ENCODE measurements around the gene PAH.

PAH gene

DNA sequence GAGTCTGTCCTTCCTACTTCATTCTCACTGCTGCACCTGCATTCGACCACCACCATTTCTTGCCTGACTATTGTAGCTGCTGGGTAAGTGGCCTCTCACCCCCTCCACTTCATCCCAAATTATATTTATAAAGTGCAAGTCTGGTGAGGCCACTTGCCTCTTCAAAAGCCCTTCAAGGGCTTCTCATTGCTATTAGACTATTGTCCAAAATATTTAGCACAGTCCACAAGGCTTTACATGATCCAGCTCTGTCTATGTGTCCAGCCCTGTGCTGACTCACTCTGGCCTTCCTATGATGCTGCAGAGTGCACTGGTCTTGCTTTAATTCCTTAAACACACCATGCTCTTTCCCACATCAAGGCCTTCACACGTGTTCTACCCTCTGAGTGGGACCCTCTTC, 46.0 kb downstream of the PAH start:
- TF ChIP-seq, protein P1, sequence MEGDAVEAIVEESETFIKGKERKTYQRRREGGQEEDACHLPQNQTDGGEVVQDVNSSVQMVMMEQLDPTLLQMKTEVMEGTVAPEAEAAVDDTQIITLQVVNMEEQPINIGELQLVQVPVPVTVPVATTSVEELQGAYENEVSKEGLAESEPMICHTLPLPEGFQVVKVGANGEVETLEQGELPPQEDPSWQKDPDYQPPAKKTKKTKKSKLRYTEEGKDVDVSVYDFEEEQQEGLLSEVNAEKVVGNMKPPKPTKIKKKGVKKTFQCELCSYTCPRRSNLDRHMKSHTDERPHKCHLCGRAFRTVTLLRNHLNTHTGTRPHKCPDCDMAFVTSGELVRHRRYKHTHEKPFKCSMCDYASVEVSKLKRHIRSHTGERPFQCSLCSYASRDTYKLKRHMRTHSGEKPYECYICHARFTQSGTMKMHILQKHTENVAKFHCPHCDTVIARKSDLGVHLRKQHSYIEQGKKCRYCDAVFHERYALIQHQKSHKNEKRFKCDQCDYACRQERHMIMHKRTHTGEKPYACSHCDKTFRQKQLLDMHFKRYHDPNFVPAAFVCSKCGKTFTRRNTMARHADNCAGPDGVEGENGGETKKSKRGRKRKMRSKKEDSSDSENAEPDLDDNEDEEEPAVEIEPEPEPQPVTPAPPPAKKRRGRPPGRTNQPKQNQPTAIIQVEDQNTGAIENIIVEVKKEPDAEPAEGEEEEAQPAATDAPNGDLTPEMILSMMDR (IDR thresholded peaks at IDR 0.05) = no peak

DNA sequence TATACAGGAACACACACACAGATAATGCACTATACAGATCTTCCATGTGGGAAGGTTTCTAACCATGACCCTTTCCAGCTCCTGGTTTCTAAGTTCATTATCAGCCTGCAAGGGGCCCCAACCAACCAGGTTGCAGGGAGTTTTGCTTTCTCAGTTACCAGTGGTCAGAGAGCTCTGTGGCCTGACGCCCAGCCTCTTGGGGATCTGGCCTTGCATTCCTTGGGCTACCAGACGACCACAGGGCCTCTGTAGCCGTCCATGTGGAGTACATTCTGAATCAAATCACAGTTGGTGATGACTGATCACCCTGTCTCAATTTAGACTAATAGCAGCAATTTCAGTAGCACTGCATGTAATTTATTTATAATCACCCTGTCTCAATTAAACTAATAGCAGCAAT, 47.5 kb downstream of the PAH start:
- TF ChIP-seq, protein P1 (IDR thresholded peaks at IDR 0.05) = no peak

DNA sequence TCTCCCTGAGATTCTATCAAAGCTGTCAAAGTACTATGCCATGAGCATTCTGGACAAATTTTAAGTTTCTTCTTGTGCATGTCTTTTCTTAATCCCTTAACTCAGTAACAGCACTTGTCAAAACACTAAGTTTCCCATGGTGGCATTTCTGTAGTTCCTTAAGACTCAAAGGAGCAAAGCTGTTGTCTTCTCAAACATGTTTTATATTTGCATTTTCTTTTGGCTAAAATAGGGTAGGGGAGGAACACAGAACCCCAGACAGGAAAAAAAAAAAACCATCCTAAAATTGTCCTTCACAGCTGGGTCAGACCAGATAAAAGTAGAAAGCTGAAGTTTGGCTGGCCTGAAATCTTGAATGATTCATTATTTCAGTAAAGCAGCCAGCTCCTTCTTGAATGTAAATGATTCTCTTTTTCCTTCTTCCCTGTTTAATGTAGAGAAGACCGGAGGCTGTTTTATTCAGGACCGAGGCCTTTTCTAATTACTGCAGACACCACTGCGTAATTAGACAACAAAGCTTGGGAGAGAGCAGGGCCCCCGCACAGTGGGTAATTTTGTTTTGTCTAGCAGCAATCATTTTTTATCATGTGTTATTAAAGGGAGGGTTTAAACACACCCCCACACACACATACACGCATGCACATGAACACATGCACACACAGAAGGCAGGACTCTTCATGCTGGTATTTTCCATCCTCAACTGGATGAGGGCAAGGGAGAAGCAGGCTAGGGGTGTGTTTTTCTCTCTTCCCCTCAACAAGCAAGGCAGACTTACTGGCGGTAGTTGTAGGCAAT, 51.0 kb downstream of the PAH start:
- TF ChIP-seq, protein P1 (IDR thresholded peaks at IDR 0.05) = no peak

DNA sequence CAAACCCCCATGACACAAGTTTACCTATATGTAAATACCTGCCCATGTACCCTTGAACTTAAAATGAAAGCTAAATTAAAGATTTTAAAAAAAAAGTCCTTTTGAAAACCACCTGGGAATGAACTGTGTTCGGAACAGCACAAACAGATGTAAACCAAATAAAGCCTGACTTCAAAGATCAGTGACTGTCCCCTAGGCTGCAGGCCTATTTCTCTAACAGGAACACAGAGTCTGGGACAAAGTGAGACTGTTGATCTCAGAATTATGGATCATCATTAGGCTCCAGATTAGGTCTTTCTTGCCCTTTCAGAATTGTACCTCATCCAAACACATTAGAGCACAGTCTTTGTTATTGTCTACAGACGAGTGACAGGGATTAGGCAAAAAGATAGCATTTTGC, 54.6 kb downstream of the PAH start:
- TF ChIP-seq, protein P1 (IDR thresholded peaks at IDR 0.05) = no peak

DNA sequence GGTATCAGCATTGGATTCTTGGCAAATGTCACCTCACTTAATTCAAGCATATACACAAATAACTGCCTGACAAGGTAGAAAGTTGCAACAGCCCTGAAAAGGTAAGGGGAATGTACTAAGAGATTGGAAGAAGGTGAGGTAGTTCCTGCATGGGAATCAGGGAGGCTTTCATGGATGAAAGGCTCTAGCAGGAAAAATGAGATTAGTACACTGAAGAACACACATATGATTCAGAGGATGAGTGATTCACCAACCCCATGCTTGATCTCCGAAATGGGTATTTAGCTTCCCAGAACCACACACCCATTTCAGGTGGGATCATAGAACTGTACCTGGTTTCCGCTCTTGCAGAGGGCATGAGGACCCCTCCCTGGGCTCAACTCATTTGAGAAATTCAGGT, 65.8 kb downstream of the PAH start:
- TF ChIP-seq, protein P1 (IDR thresholded peaks at IDR 0.05) = no peak

DNA sequence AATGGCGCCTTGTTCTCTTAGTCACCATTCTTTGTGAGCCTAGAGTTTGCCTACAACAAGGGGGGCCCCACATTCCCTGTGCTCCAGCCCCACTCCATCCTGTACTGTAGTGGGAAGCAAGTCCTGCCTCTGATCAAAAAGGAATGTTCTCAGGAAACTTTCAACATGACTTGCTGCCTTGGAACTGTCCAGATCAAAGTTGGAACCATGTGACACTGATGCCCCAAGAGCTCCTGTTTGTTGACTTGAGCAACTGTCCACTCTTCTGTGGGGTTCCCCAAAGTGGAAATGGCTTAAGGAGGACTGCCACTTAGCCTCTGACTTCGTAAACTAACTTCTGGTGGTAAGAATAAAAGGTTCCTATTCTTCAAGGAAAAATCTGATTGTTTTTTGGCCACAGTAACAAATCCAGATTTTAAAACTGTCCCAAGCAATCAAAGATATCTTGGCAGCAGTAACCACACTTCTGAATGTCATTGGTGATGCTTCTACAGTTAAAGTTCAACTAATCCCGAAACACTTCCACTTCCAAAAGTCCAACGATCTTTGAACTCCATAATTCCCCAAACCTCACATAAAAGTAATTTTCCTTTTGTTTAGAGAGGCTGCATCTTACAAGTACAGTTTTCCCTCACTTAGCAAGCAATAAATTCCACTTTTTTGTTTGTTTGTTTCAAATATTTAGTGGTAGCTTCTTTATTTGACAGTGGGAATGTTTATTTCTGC, 67.2 kb downstream of the PAH start:
- TF ChIP-seq, protein P1 (IDR thresholded peaks at IDR 0.05) = no peak

DNA sequence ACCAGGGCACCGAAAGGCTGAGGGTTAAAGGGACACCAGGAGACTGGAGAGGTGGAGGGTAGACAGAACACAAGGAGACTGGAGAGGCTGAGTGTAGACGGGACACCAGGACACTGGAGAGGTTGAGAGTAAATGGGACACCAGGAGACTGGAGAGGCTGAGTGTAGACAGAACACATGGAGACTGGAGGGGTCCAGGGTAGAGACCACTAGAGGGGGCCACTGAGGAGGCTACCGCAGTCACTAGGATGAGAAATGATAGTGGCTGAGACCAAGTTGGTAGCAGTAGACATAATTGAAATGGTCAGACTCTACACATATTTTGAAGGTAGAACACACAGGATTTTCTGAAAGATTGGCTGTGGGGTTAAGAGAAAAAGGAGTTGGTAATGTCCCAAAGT, 68.2 kb downstream of the PAH start:
- TF ChIP-seq, protein P1 (IDR thresholded peaks at IDR 0.05) = no peak
